Tibial nerve (tissue), 4 donors: ENCODE results near the gene PRKACB. TPM values are rescaled to one million over a fixed set of nuclear protein-coding genes. Genes with fewer than 3 reads are reported as not detected.

Experiments used
- DNase-seq, 2 donors: peaks; one replicate each; pipeline ENCODE4 v3.0.0-alpha.2; 2019; ENCODE audit warnings: low spot score in 2 of 2
- H3K27ac ChIP-seq, 4 donors: fragments of 200-600 bp; sonication (generic) in 3 of 4; one replicate each; pipeline ENCODE4 v1.5.1; 2017 to 2019; ENCODE audit warnings: mild to moderate bottlenecking in 1 of 4
- H3K27me3 ChIP-seq, 2 donors: fragments of 200-600 bp; sonication (generic) in 1 of 2; one replicate each; pipeline versions ENCODE4 v1.5.1 to v1.6.0; 2017 to 2019
- H3K36me3 ChIP-seq, 3 donors: fragments of 200-600 bp; sonication (generic); one replicate each; pipeline ENCODE4 v1.5.1; 2018 to 2019
- H3K4me1 ChIP-seq, 4 donors: fragments of 200-600 bp; sonication (generic) in 3 of 4; one replicate each; pipeline ENCODE4 v1.5.1; 2017 to 2019
- H3K4me3 ChIP-seq, 4 donors: fragments of 200-600 bp; sonication (generic) in 3 of 4; one replicate each; pipeline ENCODE4 v1.5.1; 2017 to 2019; ENCODE audit warnings: mild to moderate bottlenecking in 1 of 4, moderate library complexity in 1 of 4
- H3K9me3 ChIP-seq, 4 donors: fragments of 200-600 bp; sonication (generic) in 3 of 4; one replicate each; pipeline ENCODE4 v1.5.1; 2017 to 2019
- CTCF ChIP-seq, 5 experiments: fragments of 200-600 bp in 3 of 5; fragments of 450-650 bp in 2 of 5; sonication (generic) in 3 of 5; IDR thresholded peaks; one replicate each; pipeline ENCODE4 v1.5.1; 2016 to 2019; ENCODE audit warnings: antibody characterized with exemption in 5 of 5, mild to moderate bottlenecking in 3 of 5, moderate library complexity in 2 of 5
- EP300 ChIP-seq, 2 donors: sonication (generic); formaldehyde crosslinking; IDR thresholded peaks; one replicate each; pipeline ENCODE4 v1.6.1; 2017; ENCODE audit warnings: antibody characterized with exemption in 2 of 2, mild to moderate bottlenecking in 1 of 2
- POLR2A ChIP-seq, 2 donors: fragments of 450-650 bp; IDR thresholded peaks; one replicate each; pipeline ENCODE4 v1.6.1; 2017; ENCODE audit warnings: antibody characterized with exemption in 2 of 2, mild to moderate bottlenecking in 2 of 2, moderate library complexity in 2 of 2
- WGBS, 2 donors: methylation state at CpG; one replicate each; pipeline ENCODE4 v1.1.5; 2018; 5-methylcytosine and 5-hydroxymethylcytosine counted together
- total RNA-seq, 4 donors: library from RNA; depleted of rRNA; stranded (reverse); fragments of >200 nt; gene quantifications; one replicate each; pipeline ENCODE4 v1.1.0, GENCODE V29; 2016

The PRKACB gene
- total RNA-seq, 4 donors from 2014 or later: 13.4 to 17.3 (median 15.3) TPM

GRCh38 chr1:84198832-84199231 lies 54.8 kb downstream of the PRKACB start:
- no peak for DNase-seq
- H3K4me1 ChIP-seq: no peaks in the 10 kb centered on the region
- no peaks in the 10 kb centered on the region for H3K27me3 ChIP-seq
- 89 to 94% methylated on average over 6 of the region's 6 CpGs for WGBS, 2 donors
- H3K27ac ChIP-seq: no peak overlapping the region
- peaks cover 0 to under 1% (median 0%) of the 10 kb centered on the region in 4 donors for H3K9me3 ChIP-seq
- TF ChIP-seq POLR2A (IDR thresholded peaks at IDR 0.05): no peak
- no peak for TF ChIP-seq EP300 (IDR thresholded peaks at IDR 0.05)
- no peak for TF ChIP-seq CTCF (IDR thresholded peaks at IDR 0.05)
- H3K36me3 ChIP-seq: peaks cover 0 to 57% (median 8%) of the 10 kb centered on the region in 3 donors
- no peak overlapping the region for H3K4me3 ChIP-seq

- H3K4me3 ChIP-seq: no peak overlapping the region
- DNase-seq: no peak
- 97 to 100% methylated on average over 1 of the region's 1 CpG for WGBS, 2 donors
- H3K27ac ChIP-seq: no peak overlapping the region
- no peaks in the 10 kb centered on the region for H3K9me3 ChIP-seq
- H3K27me3 ChIP-seq: no peaks in the 10 kb centered on the region
- H3K36me3 ChIP-seq: peaks cover 0 to 52% (median 8%) of the 10 kb centered on the region in 3 donors
- TF ChIP-seq EP300 (IDR thresholded peaks at IDR 0.05) (no peak), POLR2A (IDR thresholded peaks at IDR 0.05) (no peak), CTCF (IDR thresholded peaks at IDR 0.05) (no peak)
- no peaks in the 10 kb centered on the region for H3K4me1 ChIP-seq
These were observed 55.2 kb downstream of the PRKACB start for GRCh38 chr1:84199257-84199656.

GRCh38 chr1:84202126-84202525 lies 58.1 kb downstream of the PRKACB start:
- DNase-seq: no peak
- no peaks in the 10 kb centered on the region for H3K9me3 ChIP-seq
- H3K4me3 ChIP-seq: no peak overlapping the region
- H3K27me3 ChIP-seq: no peaks in the 10 kb centered on the region
- H3K36me3 ChIP-seq: peaks cover 0 to 35% (median 8%) of the 10 kb centered on the region in 3 donors
- no peak for TF ChIP-seq CTCF (IDR thresholded peaks at IDR 0.05)
- no peak for TF ChIP-seq EP300 (IDR thresholded peaks at IDR 0.05)
- no peaks in the 10 kb centered on the region for H3K4me1 ChIP-seq
- no peak overlapping the region for H3K27ac ChIP-seq

- H3K36me3 ChIP-seq: peaks cover 0 to 11% (median 0%) of the 10 kb centered on the region in 3 donors
- H3K27me3 ChIP-seq: no peaks in the 10 kb centered on the region
- 76 to 79% methylated on average over 1 of the region's 1 CpG for WGBS, 2 donors
- no peak overlapping the region for H3K4me3 ChIP-seq
- TF ChIP-seq POLR2A (IDR thresholded peaks at IDR 0.05): no peak
- H3K9me3 ChIP-seq: no peaks in the 10 kb centered on the region
- no peak for DNase-seq
- H3K27ac ChIP-seq: no peak overlapping the region
- H3K4me1 ChIP-seq: no peaks in the 10 kb centered on the region
These were observed 62.3 kb downstream of the PRKACB start for GRCh38 chr1:84206375-84206774.

GRCh38 chr1:84208935-84209334 lies 64.9 kb downstream of the PRKACB start:
- Histone ChIP-seq H3K27ac (no peak overlapping the region), H3K27me3 (no peaks in the 10 kb centered on the region), H3K36me3 (peaks cover 0 to 11% (median 0%) of the 10 kb centered on the region in 3 donors), H3K9me3 (no peaks in the 10 kb centered on the region), H3K4me1 (no peaks in the 10 kb centered on the region), H3K4me3 (no peak overlapping the region)
- no peak for TF ChIP-seq POLR2A (IDR thresholded peaks at IDR 0.05)
- TF ChIP-seq EP300 (IDR thresholded peaks at IDR 0.05): no peak
- no peak for TF ChIP-seq CTCF (IDR thresholded peaks at IDR 0.05)
- DNase-seq: no peak
